LHCN-M2 (cell line): ENCODE results near the gene ZBTB33. TPM values are rescaled to one million over a fixed set of nuclear protein-coding genes. Genes with fewer than 3 reads are reported as not detected.

ENCODE experiments used
- DNase-seq: peaks from one replicate; pipeline ENCODE4 v3.0.0-alpha.2; 2012; ENCODE audit warnings: low read depth
- total RNA-seq: library from RNA; depleted of rRNA; stranded (reverse); fragments of >200 nt; gene quantifications from 2 replicates; pipeline ENCODE4 v1.2.3, GENCODE V29; 2014

Gene ZBTB33
- total RNA-seq, 1 experiment from 2014 or later, result 18.1 TPM

GRCh38 chrX:120264341-120264740 lies 13.7 kb downstream of the ZBTB33 start:
- DNase-seq, result no peak

GRCh38 chrX:120269373-120270035 lies 18.9 kb downstream of the ZBTB33 start:
- DNase-seq, result no peak

GRCh38 chrX:120270567-120270966 lies 20.0 kb downstream of the ZBTB33 start:
- no peak for DNase-seq

GRCh38 chrX:120271218-120271617 lies 20.6 kb downstream of the ZBTB33 start:
- no peak for DNase-seq

- DNase-seq, result no peak
These were observed 23.5 kb downstream of the ZBTB33 start for GRCh38 chrX:120274145-120274544.

GRCh38 chrX:120274958-120275357 lies 24.3 kb downstream of the ZBTB33 start:
- DNase-seq, result no peak

GRCh38 chrX:120281021-120281624 lies 30.5 kb downstream of the ZBTB33 start:
- no peak for DNase-seq

- DNase-seq, result no peak
These were observed 31.1 kb downstream of the ZBTB33 start for GRCh38 chrX:120281761-120282160.

- DNase-seq, result no peak
These were observed 32.1 kb downstream of the ZBTB33 start for GRCh38 chrX:120282697-120283096.

- DNase-seq, result no peak
These were observed 36.3 kb downstream of the ZBTB33 start for GRCh38 chrX:120286733-120287512.

GRCh38 chrX:120287513-120288112 lies 37.0 kb downstream of the ZBTB33 start:
- no peak for DNase-seq

- DNase-seq, result no peak
These were observed 39.5 kb downstream of the ZBTB33 start for GRCh38 chrX:120290107-120290506.

- DNase-seq, result no peak
These were observed 40.6 kb downstream of the ZBTB33 start for GRCh38 chrX:120291211-120291610.

- DNase-seq, result no peak
These were observed 42.4 kb downstream of the ZBTB33 start for GRCh38 chrX:120293015-120293414.

- DNase-seq, result no peak
These were observed 44.0 kb downstream of the ZBTB33 start for GRCh38 chrX:120294651-120295050.

- no peak for DNase-seq
These were observed 47.3 kb downstream of the ZBTB33 start for GRCh38 chrX:120297923-120298322.

- DNase-seq, result no peak
These were observed 49.3 kb downstream of the ZBTB33 start for GRCh38 chrX:120299928-120300327.

GRCh38 chrX:120301497-120301896 lies 50.9 kb downstream of the ZBTB33 start:
- no peak for DNase-seq

- no peak for DNase-seq
These were observed 51.3 kb downstream of the ZBTB33 start for GRCh38 chrX:120301960-120302359.

- DNase-seq, result no peak
These were observed 51.8 kb downstream of the ZBTB33 start for GRCh38 chrX:120302434-120302833.

- no peak for DNase-seq
These were observed 53.6 kb downstream of the ZBTB33 start for GRCh38 chrX:120304256-120304655.

- DNase-seq, result no peak
These were observed 55.0 kb downstream of the ZBTB33 start for GRCh38 chrX:120305531-120306141.
